ENCODE data around the gene SEPTIN8.

Gene SEPTIN8

DNA sequence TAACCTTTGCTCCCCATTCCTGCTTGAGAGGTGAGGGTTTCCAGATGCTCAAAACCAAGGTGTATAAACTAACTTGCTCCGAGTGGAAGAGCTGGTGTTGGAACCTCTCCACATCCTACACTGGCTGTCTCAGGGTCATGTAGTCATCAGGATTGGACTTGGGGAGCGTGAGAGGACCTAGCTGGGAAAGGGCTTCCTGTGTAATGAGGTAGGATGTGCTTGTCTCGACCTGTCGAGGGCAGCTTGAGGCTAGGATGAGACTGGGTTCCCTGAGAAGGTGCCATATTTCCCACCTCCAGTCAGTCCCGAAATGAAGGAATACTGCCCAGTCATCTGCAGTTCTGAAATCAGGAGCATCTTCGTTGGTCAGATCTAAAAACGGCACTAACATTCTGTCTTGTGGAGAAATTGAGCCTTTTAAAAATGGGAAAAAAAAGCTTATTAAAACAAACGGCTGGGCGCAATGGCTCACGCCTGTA lies 28.5 kb downstream of the SEPTIN8 start:
- no peak for DNase-seq (ENCODE audit: low read depth, low spot score)

DNA sequence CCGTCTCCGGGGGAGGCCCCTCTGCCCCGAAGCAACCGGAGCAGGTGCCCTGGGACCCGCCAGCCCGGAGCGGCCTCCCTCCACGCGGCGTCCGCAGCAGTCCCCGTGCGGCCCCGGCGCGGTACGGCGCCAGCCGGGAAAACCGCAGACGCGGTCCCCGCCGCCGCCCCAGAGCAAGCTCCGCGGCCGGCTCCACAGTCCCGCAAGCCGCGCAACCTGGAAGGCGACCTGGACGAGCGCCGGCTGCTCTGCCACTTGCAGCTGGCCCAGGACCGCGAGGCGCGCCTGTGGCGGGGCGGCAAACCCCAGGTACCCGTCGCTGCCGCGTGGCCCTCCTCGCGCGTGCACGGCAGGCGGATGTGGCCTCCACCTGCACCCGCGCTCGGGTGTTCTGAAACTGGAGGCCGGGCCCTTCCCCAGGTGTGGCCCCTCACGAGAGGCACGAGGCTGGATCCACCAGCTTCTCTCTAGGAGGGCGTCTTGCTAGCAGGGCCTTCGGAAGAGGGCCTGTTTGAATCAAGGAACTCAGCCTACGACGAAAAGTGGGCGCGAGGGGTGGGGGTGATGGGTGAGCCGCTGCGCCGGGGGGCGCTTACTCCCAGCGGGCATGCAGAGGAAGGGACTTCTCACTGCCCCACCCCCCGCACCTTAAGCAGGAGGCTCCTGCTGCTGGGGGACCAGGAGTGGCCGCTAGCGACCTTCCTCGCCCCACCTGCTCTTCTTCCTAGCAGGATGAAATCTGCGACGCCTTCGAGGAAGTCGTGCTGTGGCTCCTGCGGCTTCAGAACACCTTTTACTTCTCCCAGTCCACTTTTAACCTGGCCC lies 29.2 kb downstream of the SEPTIN8 start:
- DNase-seq (ENCODE audit: low read depth, low spot score): no peak

DNA sequence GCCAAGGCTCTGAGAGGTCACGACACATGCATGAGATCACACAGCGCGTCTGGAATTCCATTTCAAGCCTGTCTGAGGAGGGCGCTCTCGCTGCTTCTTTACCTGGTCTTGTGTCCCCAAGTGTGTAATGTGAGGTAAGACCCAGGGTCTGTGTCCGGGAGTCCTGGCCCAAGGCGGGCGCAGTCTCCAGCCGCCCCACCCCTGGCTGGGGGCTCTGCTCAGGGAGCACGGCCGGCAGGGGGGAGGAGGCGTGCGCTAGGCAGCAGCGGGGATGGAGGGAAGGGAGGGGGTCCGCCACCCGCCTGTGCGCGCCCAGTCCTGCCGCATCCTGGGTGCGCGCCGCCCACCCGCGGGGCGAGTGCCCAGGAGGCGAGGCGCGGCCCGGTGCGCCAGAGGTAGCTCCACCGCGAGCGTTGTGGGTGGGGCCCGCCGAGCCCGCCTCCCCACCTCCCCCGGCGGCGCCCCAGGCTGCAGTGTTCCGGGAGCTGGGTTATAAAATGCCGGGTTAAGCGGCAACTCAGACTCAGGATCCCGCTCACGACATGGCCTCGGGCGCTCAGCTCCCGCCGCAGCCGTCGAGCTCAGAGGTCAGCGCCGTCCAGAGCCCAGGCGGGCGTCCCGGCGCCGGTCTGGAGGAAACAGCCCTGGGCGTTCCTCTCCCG lies 30.0 kb downstream of the SEPTIN8 start, which contains the start of gene CCNI2:
TSS of gene CCNI2 (plus strand) at position 473 of the 662 bp plus-strand sequence. CDS start at position 543, 70 bp downstream.
- no peak for DNase-seq (ENCODE audit: low read depth, low spot score)

DNA sequence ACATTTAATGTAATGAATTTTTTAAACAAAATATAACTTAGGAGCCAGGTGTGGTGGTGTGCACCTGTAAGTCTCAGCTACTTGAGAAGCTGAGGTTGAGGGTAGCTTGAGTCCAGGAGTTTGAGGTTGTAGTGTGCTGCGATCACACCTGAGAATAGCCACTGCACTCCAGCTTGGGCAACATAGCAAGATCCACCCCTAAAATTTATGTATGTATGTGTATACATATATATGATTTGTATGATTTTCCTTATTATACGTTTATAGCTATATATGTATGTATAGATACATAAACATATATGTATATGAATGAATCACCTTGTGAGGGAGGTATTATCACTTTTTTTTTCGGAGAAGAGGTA lies 30.5 kb downstream of the SEPTIN8 start:
- DNase-seq (ENCODE audit: low read depth, low spot score): no peak

DNA sequence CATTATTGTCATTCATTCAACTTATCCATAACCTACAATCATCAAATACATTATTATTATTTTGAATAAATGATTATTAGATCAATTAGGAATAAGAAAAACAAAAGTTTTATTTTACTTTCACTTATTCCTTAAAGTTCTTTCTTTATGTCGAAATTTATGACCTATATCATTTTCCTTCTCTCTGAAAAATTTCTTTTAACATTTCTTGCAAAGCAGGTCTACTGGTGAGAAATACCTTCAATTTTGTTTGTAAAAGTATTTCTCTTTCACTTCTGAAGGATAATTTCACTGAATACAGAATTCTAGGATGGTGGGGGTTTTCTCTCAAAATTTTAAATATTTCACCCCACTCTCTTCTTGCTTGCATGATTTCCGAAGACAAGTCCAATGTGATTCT lies 32.4 kb downstream of the SEPTIN8 start:
- no peak for DNase-seq (ENCODE audit: low read depth, low spot score)

DNA sequence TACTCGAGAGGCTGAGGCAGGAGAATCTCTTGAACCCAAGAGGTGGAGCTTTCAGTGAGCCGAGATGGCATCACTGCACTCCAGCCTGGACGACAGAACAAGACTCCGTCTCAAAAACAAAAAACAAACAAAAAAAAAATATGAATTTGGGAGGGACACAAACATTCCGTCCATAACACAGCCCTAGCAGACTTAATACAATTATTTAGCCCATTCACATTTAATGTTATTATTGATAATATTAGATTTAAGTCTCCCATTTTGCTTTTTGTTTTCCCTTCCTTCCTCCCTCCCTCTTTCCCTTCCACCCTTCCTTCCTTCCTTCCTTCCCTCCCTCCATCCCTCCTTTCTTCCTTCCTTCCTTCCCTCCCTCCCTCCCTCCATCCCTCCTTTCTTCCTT lies 34.4 kb downstream of the SEPTIN8 start:
- no peak for DNase-seq (ENCODE audit: low read depth, low spot score)

DNA sequence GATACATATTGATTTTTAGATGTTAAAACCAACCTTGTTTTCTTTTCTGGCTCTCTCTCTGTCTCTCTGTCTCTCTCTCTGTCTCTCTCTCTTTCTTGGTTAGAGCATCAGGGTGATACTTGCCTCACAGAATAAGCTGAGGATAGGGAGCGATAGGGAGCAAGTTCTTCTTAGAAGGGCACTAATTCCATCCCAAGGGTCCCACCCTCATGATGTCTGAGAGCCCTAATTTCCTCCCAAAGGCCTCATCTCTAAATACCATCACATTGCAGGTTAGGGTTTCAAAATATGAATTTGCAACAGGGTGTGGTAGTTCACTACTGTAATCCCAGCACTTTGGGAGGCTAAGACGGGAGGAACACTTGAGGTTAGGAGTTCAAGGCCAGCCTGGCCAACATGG lies 34.9 kb downstream of the SEPTIN8 start:
- no peak for DNase-seq (ENCODE audit: low read depth, low spot score)

DNA sequence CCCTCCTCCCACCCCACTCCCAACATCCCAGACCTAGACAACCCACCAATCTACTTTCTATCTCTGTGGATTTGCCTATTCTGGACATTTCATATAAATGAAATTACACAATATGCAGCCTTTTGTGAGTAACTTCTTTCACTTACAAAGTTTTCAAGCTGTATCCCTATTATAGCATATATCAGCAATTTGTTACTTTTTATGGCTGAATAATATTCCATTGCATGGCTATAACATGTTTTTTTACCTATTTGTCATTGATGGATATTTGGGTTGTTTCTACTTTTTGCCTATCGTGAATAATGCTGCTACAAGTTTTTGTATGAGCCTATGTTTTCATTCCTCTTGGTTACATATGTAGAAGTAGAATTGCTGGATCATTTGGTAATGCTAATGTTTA lies 37.8 kb downstream of the SEPTIN8 start:
- no peak for DNase-seq (ENCODE audit: low read depth, low spot score)

DNA sequence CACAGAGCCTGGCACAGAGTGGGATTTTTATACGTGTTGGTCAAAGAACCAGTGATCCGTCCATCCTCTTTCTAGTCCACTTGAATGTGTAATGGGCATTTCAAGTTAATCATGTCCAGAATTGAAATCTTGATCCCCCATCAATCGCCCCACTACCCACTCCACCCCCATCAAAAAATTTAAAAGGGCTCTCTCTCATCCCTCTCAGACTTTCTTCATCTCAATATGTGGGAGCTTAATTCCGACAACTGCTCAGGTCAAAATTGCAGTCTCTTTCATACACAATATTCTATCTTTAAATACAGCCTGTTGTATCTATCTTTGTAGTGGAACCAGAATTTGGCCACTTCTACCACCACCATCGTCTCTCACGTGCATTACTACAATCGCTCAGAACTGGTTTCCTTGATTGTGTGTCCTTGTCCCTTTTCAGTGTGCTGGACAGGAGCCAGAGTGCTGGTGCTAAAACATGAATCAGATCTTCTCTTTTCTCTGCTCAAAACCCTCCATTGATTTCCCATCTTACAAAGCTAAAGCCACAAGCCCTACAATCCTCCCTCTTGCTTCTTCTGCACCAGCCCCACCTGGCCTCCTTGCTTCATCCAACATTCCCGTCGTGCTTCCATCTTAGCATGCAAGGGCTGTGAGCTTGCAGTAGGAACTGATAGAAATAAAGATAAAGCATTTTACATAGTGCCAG lies 38.9 kb downstream of the SEPTIN8 start:
- DNase-seq (ENCODE audit: low read depth, low spot score): no peak

DNA sequence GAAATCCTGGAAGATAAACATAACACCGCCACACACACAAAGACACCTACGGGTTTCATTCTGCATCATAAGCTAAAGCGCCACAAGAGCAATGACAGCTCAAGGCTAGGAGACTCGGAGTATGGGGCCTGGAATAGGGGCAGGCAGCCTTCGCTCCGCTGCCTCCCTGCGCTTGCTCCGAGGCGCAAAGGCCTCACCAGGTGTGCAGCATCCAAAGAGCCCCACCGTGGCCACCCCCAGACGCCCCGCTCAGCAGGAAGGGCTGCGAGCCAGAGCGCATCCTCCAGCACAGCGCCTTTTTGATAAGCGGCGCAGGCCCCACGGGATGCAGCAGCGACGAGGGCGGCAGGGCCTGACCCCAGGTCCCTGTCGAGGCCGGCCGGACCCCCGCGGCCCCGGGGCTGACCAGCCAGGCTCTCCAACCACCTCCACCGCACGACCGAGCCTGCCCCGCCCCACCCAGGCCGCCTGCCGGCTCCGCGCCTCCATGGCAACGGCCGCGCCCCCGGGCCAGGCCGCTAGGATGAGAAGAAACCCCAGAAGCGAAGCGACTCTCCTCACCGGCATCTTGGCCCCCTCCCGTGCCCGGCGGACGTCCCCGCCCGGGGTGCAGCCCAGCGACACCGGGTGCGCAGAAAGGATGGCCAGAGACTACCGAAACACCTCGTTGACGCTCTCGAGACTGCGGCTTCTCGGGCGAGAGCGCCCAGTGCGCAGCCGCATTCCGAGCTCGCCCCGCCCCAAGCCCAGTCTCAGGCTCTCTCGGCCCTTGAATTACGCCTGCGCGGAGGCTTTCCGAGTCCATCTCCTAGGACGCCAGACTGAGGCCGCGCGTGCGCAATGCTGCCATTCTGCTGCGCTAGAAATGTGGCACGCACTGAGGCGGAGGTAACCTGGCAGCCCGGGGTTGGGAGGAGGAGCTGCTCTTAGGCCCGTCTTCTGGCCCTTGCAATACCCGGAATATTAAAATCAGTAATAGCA lies 39.9 kb downstream of the SEPTIN8 start, which contains the start of gene KIF3A:
TSS of gene KIF3A (minus strand) at position 694 of the 981 bp plus-strand sequence. CDS start at position 567, 127 bp downstream.
- peak; percentile 83 for DNase-seq (ENCODE audit: low read depth, low spot score)

DNA sequence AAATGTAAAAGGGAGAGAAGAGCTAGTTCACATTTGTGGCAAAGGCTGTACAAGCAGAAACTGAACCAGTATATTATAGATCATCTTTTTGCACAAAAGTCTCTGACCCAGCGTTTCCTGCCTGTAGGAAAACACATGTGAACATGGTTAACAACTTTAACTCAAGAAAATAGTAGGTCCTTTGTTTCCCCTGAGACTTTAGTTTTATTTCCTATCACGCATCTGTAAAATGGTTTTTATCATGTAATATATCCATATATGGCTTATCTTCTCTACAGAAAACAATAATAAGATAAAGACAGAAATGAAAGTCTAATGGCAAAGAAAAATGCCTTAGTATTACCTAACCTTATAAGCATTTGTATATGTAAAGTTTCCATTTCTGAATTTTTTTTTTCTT lies 42.4 kb downstream of the SEPTIN8 start:
- DNase-seq (ENCODE audit: low read depth, low spot score): no peak

DNA sequence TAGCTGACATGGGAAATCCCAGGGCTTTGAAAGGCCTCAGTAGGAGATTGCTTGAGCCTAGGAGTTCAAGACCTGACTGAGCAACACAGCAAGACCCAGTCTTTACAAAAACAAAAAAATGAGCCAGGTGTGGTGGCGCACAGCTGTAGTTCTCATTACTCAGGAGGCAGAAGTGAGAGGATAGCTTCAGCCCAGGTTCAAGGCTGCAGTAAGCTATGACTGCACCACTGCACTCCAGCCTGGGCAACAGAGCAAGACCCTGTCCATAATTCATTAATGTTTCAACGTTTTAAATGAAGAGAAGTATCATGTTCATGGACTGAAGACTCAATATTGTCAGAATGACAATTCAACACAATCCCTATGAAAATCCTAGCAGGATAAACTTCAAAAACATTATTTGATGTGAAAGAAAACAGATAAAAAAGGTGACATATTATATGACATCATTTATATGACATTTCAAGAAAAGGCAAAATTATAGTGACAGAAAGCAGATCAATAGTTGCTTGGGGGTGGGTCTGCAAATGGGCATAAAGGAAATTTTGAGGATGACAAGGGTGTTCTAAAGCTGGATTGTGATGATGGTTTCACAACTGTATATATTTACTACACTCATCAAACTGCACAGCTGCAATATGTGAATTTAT lies 43.4 kb downstream of the SEPTIN8 start:
- DNase-seq (ENCODE audit: low read depth, low spot score): no peak

DNA sequence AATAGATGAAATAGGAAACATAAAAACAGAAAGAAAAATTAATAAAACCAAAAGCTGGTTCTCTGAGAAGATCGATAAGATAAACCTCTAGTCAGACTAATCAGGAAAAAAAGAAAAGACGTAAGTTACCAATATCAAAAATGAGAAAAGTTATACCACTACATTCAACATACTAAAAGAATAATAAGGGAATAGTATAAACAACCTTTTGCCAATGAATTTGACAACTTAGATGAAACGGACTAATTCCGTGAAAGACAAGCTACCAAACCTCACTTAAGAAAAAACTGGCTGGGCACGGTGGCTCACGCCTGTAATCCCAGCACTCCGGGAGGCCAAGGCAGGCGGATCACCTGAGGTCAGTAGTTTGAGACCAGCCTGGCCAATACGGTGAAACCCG lies 47.1 kb downstream of the SEPTIN8 start:
- no peak for DNase-seq (ENCODE audit: low read depth, low spot score)

DNA sequence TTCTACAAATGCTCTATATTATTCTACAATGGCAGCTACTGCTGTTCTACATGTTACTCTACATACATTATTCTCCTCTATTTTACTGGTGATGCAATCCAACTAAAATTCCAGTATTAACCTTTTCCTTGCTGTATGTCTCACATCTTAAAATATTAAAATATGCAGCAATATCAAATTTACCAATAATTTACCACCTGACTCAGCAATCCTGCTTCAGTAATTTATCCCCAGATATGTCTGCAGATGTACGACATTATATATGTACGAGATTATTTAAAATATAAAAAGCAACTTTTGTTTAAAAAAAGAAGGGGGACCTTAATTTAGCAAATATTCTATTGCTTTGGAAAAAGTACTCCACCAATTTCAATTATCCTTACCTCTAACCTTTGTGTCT lies 51.3 kb downstream of the SEPTIN8 start:
- no peak for DNase-seq (ENCODE audit: low read depth, low spot score)

DNA sequence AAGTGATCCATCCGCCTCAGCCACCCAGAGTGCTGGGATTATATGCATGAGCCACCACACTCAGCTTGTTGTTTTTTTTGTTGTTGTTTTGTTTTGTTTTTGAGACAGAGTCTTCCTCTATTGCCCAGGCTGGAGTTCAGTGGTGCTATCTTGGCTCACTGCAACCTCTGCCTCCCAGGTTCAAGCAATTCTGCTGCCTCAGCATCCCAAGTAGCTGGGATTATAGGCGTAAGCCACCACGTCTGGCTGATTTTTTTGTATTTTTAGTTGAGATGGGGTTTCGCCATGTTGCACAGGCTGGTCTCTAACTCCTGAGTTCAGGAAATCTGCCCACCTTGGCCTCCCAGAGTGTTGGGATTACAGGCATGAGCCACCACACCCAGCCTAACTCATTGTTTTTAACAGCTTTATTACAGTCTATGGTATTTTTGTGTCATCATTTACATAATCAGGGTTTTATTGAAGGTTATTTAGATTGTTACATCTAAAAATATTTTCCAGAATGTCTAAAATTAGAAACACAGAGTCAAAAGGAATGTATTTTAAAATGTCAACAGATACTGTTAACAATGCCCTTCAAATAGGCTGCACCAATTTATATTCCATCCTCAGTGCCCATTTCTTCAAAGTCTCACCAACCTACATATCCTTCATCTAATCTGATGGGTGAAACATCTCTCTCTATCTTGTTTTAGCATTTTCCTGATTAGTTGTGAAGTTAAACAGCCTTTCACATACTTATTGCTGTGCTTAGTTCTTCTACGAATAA lies 58.3 kb downstream of the SEPTIN8 start:
- no peak for DNase-seq (ENCODE audit: low read depth, low spot score)

DNA sequence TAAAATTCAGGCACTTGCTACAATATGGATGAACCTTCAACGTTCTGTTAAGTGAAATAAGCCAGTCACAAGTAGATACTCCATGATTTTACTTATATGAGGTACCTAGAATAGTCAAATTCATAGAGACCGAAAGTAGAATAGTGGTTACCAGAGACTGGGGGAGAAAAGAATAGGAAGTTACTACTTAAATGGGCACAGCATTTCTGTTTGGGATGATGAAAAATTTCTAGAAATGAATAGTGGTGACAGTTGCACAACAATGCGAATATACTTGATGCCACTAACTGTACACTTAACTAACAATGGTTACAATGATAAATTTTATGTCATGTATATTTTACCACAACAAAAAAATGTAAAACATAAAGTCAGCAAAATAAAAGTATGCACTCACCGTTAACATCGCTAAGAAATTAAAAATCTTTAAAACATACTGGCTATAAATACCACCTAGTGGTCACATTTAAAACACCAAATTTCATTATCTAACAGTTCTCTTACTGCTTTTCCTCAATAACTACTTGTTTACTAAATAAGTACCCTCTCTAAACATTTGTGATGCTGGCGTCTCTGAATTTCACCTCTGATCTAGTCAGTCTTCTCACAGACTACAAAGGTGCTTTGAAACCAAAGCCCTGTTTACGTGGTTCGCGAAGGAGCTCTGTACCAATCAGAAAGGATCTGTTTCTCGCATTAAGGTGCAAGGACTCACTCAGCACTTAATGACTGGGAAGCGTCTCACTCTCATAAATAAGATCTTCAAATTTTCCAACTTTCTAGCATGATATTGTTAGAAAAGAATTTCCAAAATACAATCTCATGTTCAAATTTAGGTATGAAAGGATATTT lies 62.4 kb downstream of the SEPTIN8 start:
- DNase-seq (ENCODE audit: low read depth, low spot score): no peak

DNA sequence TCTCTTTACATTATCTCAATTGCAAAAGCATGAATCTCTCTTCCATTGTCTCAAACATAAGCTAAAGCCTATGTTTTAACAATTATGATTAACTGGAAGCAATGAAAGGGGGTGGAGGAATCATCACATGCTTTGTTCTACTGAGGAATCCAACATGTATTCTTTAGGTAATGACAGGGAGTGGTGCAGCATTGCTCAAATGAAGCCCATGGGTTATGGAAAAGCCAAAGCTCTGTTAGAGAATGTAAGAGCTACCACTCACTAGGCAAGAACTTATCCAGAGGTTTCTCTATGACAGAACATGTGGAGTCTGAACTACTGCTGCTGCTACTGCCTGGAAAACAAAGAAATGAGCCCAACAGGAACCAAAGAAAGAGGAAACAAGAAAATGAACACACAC lies 68.4 kb downstream of the SEPTIN8 start:
- DNase-seq (ENCODE audit: low read depth, low spot score): no peak

DNA sequence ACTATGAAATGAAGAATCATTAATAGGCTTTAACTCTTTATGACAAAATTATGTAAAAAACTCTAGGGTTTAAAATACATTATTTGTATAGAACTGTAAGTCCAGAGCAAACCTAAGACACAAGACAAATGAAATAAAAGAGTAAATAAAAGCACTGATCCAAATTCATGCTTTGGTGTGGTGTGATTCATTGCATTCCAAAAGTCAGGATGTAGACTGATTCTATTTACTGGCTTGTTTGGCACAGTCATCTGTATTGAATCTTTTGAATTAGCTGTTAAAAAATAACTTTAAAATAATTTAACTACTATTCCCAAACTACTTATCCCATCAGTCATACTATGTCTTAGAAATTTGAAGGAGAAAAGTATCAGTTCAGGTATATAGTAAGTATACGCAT lies 72.2 kb downstream of the SEPTIN8 start:
- no peak for DNase-seq (ENCODE audit: low read depth, low spot score)

Measured in smooth muscle cell of the brain vasculature (primary cell).